IPS DF 4.7 (cell line): ENCODE measurements around the gene ZMYM4.

ENCODE experiments used
- DNase-seq: peaks from one replicate; pipeline ENCODE4 v3.0.0-alpha.2; 2013; ENCODE audit warnings: low spot score; ENCODE audit errors: extremely low read depth

ZMYM4 gene

DNA sequence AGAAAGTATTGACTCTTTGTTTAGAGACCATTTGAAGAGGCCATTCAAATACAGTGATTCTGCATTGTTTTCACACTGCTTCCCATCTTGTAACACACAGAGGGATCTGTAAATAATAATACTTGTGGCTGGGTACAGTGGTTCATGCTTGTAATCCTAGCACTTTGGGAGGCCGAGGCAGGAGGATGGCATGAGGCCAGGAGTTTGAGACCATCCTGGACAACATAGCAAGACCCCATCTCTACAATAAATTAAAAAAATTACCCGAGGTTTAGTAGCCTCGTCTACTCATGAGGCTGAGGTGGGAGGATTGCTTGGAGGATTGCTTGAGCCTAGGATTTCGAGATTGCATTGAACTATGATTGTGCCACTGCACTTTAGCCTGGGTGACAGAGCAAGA lies 5.7 kb downstream of the ZMYM4 start:
- no peak for DNase-seq

GRCh38 chr1:35278886-35279554 lies 10.5 kb downstream of the ZMYM4 start:
- DNase-seq: no peak

- no peak for DNase-seq
Observed at GRCh38 chr1:35279555-35279904, 11.0 kb downstream of the ZMYM4 start.

DNA sequence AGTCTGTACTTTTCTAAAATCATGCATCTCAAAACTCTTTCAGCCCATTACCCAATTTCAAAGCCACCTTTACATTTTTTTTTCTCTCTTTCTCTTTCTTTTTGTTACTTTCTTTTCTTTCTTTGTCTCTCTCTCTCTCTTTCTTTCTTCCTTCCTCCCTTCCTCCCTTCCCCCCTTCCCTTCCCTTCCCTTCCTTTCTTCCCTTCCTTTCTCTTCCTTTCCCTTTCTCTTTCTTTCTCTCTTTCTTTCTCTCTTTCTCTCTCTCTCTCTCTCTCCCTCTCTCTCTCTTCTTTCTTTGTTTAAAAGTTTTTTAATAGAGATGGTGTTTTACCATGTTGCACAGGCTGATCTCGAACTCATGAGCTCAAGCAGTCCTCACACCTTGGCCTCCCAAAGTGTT lies 11.5 kb downstream of the ZMYM4 start:
- DNase-seq: no peak

- DNase-seq: no peak
Observed at GRCh38 chr1:35281565-35281964, 13.1 kb downstream of the ZMYM4 start.

DNA sequence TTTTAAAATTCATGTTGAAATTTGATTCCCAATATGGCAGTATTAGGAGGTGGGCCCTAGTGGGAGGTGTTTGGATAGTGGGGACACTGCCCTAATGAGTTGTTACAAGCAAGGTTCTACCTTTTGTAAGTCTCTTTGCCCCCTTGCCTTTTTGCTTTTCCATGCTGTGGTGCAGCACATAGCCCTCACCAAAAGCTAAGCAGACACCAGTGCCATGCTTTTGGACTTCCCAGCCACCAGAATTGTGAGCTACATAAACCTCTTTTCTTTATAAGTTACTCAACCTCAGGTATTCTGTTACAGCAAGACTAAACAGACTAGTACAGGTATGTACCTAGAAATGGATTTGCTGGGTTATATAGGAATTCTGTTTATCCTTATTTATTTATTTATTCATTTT lies 13.7 kb downstream of the ZMYM4 start:
- no peak for DNase-seq

- DNase-seq: no peak
Observed at GRCh38 chr1:35284852-35285251, 16.3 kb downstream of the ZMYM4 start.

DNA sequence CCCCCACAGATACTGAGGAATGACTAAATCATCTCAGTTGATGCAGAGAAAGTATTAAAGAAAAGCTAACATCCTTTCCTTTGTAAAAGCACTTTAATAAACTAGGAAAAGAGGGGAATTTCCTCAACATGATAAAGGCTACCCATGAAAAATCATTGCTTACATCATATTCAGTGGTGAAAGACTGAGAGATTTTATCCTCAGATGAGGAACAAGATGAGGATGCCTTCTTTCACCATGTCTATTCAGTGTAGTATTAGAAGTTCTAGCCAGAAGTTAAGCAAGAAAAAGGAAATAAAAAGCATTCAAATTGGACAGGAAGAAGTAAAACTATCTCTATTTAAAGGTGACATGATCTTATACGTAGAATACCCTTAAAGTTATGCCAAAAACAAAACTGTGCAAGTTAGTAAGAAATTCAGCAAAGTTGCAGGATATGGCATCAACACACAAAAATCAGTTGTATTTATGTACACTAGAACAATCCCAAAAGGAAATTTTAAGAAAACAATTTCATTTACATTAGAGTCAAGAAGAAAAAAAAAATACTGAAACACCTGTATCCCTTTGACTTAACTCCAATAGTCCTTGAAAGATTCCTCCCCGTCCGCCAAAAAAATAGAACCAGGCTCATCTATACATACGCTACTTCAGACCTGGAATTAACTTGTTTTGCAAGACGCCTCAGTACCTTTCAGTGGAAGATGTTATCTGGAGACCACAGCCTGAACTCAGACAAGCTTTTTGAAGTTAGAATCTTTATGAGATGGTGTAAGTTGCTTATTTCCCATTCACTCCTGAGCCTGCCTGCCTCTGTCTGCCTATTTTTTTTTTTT lies 17.5 kb downstream of the ZMYM4 start:
- no peak for DNase-seq

- no peak for DNase-seq
Observed at GRCh38 chr1:35287807-35288640, 19.5 kb downstream of the ZMYM4 start.

DNA sequence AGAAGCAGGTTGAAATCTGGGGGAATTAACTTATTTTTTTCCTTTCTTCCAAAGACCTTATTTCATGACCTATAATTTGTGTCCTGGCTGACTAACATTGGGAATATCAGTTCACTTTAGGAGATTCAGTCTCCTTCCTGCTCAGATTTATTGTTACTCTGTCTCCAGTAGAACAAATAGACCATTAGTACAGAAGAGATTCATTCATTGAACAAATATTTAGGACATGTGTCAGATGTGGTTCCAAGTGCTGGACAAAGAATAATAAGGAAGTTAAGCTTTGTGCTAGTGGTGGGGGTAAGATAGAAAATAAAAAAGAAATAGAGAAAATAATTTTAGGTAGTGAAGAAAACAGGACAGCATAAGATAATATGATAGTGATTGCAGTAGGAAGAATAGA lies 20.3 kb downstream of the ZMYM4 start:
- DNase-seq: no peak

- DNase-seq: no peak
Observed at GRCh38 chr1:35290452-35290851, 21.9 kb downstream of the ZMYM4 start.

- DNase-seq: no peak
Observed at GRCh38 chr1:35294809-35295208, 26.3 kb downstream of the ZMYM4 start.

DNA sequence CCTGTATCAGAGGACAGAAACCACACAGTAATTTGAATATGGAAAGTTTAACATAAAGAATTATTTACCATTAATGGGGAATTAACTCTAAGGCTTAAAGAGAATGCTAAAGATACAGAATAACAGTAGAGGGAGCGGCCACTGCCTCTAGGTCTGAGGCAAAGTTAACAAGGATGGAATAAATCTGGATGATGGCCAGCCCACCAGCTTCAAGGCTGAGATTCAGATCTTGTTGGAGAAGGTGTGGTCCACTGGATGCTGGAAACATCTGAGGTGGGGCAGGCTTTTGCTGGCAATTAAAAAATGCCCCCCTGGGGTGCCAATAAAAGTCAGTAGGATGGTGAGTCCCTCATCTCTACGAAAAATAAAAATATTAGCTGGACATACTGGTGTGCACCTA lies 29.4 kb downstream of the ZMYM4 start:
- DNase-seq: no peak

DNA sequence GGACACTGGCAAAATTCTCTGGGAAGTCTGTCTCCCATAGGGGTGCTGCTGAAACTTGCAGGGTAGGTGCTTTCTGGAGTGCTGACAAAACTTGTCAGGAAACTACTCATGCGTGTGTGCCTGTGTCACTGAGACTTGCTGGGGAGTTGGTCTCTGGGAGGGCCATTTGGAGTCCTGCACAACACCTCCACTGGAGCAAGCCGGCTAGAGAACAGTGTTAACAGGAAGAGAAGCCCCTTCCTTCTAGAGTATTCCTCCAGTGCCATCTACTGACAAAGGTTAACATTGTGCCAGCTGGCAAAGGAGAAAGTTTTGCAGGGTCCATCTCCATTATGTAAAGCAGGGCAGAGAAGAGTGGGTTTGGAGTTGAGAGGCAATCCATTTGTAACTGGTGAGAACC lies 30.0 kb downstream of the ZMYM4 start:
- peak; percentile 11 for DNase-seq

DNA sequence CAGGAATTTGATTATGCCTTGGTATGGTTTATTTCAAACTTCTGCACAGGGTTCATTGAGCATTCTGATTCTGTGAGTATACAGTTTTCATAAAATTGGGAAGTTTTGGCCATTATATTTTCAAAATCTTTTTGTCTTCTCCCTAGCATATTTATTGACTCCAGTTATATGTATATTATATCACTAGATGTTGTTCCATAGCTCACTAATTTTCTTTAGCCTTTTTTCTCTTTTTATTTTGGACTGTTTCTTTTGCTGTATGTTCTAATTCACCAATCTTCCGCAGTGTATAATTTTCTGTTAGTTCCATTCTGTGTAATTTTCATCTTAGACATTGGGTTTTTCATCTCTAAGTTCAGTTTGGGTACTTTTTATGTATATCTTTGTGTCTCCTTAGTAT lies 31.9 kb downstream of the ZMYM4 start:
- no peak for DNase-seq

GRCh38 chr1:35301674-35302392 lies 33.3 kb downstream of the ZMYM4 start:
- DNase-seq: no peak

- DNase-seq: no peak
Observed at GRCh38 chr1:35305383-35305782, 36.9 kb downstream of the ZMYM4 start.

- DNase-seq: no peak
Observed at GRCh38 chr1:35315649-35316048, 47.1 kb downstream of the ZMYM4 start.

GRCh38 chr1:35316264-35316663 lies 47.8 kb downstream of the ZMYM4 start:
- DNase-seq: no peak

DNA sequence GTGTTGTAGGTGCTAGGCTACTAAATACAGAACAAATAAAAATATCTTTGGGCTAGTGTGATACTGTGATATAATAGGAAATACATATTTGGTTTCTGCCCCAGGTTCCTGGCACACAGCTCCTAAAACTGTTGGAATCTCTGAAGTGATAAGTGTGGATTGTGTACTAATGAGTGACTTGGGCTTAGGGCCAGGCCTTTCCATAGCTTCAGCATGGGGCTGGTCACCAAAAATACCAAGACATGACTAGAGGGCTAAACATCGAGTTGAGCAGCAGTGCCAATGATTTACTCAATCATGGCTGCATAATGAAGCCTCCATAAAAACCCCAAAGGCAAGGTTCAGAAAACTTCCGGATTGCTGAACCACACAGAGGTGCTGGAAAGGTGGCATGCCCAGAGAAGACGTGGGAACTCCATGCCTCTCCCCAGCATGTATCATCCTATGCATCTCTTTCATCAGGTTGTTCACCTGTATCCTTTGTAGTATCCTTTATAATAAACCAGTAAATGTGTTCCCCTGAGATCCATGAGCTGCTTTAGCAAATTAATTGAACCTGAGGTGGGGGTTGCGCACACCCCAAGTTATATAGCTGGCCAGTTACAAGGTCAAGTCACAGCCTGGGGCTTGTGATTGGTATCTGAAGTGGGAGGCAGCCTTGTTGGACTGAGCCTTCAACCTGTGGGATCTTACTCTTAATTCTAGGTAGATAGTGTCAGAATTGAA lies 51.6 kb downstream of the ZMYM4 start:
- no peak for DNase-seq

DNA sequence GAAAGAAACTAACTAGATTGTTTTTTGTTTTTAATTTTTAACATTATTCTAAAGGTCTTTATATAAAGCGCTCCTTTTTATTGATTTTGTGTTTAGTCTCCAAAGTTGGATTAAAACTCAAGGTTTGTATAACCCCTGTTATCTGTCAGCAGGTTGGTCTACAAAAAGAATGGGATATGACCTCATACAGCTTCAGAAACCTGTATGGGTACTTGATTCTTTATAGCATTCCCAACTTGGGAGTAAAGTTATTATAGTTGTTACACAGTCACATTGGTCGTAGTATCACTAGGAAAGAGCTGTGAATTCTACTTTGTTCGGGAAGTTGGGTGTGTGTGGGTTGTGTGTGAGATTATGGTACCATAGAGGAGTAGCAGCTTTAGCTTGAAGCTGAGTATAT lies 52.4 kb downstream of the ZMYM4 start:
- no peak for DNase-seq
